DND-41 (cell line): ENCODE measurements around the gene FBLN1.

Experiments used
- ATAC-seq: fragments of 200-7000 bp; cut with Tn5 transposase; 3 replicates; pipeline ENCODE4 v1.9.1; 2021; ENCODE audit warnings: low read depth; ENCODE audit not compliant: insufficient read depth
- DNase-seq: peaks from one replicate; pipeline ENCODE4 v3.0.0-alpha.2; 2020
- H2AFZ ChIP-seq: 2 replicates; pipeline ENCODE4 v1.6.0; 2012; ENCODE audit warnings: low read depth, low read length
- H3K27ac ChIP-seq: 2 replicates; pipeline ENCODE4 v1.5.1; 2012; ENCODE audit warnings: low read length, inconsistent platforms
- H3K27me3 ChIP-seq: fragments of 200-600 bp; sonication (generic); 2 replicates; pipeline ENCODE4 v1.6.0; 2012; ENCODE audit warnings: low read length, mild to moderate bottlenecking, inconsistent platforms; ENCODE audit not compliant: insufficient read depth, poor library complexity
- H3K36me3 ChIP-seq: 2 replicates; pipeline ENCODE4 v1.5.1; 2012; ENCODE audit warnings: low read length, inconsistent platforms; ENCODE audit not compliant: insufficient read depth
- H3K4me1 ChIP-seq: 2 replicates; pipeline ENCODE4 v1.5.1; 2012; ENCODE audit warnings: mild to moderate bottlenecking, low read length; ENCODE audit not compliant: insufficient read depth
- H3K4me2 ChIP-seq: 2 replicates; pipeline ENCODE4 v1.6.0; 2012; ENCODE audit warnings: mild to moderate bottlenecking, moderate library complexity, low read length, inconsistent platforms; ENCODE audit not compliant: insufficient read depth
- H3K4me3 ChIP-seq, 2 experiments: fragments of 200-600 bp in 1 of 2; shearing (Covaris generic) in 1 of 2; 2 replicates each; pipeline ENCODE4 v1.5.1; 2012 to 2016; ENCODE audit warnings: inconsistent platforms in 2 of 2, low read length in 2 of 2, mild to moderate bottlenecking in 2 of 2, low read depth in 1 of 2, moderate library complexity in 1 of 2
- H3K79me2 ChIP-seq: 2 replicates; pipeline ENCODE4 v1.6.0; 2012; ENCODE audit warnings: low read length, inconsistent platforms; ENCODE audit not compliant: insufficient read depth
- H3K9ac ChIP-seq: 2 replicates; pipeline ENCODE4 v1.6.0; 2012; ENCODE audit warnings: low read depth, mild to moderate bottlenecking, inconsistent platforms, low read length, moderate library complexity
- H3K9me3 ChIP-seq: 2 replicates; pipeline ENCODE4 v1.5.1; 2012; ENCODE audit warnings: low read length, moderate library complexity, mild to moderate bottlenecking, inconsistent platforms; ENCODE audit not compliant: insufficient read depth, severe bottlenecking
- H4K20me1 ChIP-seq: 2 replicates; pipeline ENCODE4 v1.6.0; 2012; ENCODE audit warnings: low read length; ENCODE audit not compliant: insufficient read depth
- CTCF ChIP-seq: IDR thresholded peaks from 2 replicates; pipeline ENCODE4 v1.5.1; 2012; ENCODE audit warnings: borderline replicate concordance, low read length, moderate library complexity, mild to moderate bottlenecking; ENCODE audit not compliant: poor library complexity, severe bottlenecking; ENCODE audit errors: extremely low read depth
- EZH2 ChIP-seq: IDR thresholded peaks from 3 replicates; pipeline ENCODE4 v1.6.1; 2012; ENCODE audit warnings: borderline replicate concordance, low read depth, mild to moderate bottlenecking, moderate library complexity, low read length, inconsistent platforms; ENCODE audit not compliant: severe bottlenecking

Gene FBLN1

GRCh38 chr22:45524157-45524556 is 21.5 kb downstream of the FBLN1 start:
- TF ChIP-seq CTCF (no peak), EZH2 (no peak)

DNA sequence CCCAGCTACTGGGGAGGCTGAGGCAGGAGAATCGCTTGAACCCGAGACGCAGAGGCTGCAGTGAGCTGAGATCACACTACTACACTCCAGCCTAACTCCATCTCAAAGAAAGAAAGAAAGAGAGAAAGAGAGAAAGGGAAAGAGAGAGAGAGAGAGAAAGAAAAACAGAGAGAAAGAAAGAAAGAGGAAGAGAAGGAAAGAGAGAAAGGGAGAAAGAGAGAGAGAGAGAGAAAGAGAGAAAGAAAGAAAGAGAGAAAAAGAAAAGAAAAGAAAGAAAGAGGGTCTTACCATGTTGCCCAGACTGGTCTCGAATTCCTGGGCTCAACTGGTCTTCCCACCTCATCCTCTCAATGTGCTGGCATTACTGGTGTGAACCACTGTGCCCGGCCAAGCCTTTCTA is 22.3 kb downstream of the FBLN1 start:
- Histone ChIP-seq H3K4me2 (no peak overlapping the region), H3K4me3 (no peak overlapping the region), H3K9ac (no peak overlapping the region), H4K20me1 (0 out of 2 replicates have a peak, but pooled peaks cover 4% of the 10 kb centered on the region), H2AFZ (no peak overlapping the region), H3K9me3 (no peaks in the 10 kb centered on the region), H3K36me3 (no peaks in the 10 kb centered on the region), H3K27me3 (peaks cover 34% of the 10 kb centered on the region), H3K4me1 (no peaks in the 10 kb centered on the region), H3K27ac (no peak overlapping the region), H3K79me2 (no peaks in the 10 kb centered on the region)
- ATAC-seq (no peak), DNase-seq (no peak)
- TF ChIP-seq EZH2 (no peak), CTCF (no peak)

More at GRCh38 chr22:45524157-45524556, 21.5 kb downstream of the FBLN1 start:
- no peak for ATAC-seq
- H3K9me3 ChIP-seq = no peaks in the 10 kb centered on the region
- peaks cover 34% of the 10 kb centered on the region for H3K27me3 ChIP-seq
- no peak overlapping the region for H3K4me2 ChIP-seq
- H2AFZ ChIP-seq = no peak overlapping the region
- H3K27ac ChIP-seq = no peak overlapping the region
- DNase-seq = no peak
- H4K20me1 ChIP-seq = 0 out of 2 replicates have a peak, but pooled peaks cover 4% of the 10 kb centered on the region
- H3K4me3 ChIP-seq = no peak overlapping the region
- H3K36me3 ChIP-seq = no peaks in the 10 kb centered on the region
- H3K9ac ChIP-seq = no peak overlapping the region
- no peaks in the 10 kb centered on the region for H3K4me1 ChIP-seq
- no peaks in the 10 kb centered on the region for H3K79me2 ChIP-seq

DNA sequence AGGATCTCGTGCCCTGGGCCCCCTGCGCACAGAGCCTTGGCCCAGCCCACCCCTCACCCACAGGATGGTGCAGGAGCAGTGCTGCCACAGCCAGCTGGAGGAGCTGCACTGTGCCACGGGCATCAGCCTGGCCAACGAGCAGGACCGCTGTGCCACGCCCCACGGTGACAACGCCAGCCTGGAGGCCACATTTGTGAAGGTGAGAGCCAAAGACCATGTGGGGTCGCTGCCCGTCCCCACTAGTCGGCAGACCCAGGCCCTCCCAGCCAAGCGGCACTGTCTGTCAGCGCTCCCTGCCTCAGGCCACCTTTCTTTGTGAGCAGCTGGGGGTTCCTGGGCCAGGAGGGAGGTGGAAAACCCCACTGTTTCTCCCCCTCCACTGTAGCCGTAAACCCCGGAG is 22.8 kb downstream of the FBLN1 start:
- no peak overlapping the region for H3K4me2 ChIP-seq
- no peak overlapping the region for H3K9ac ChIP-seq
- peaks cover 34% of the 10 kb centered on the region for H3K27me3 ChIP-seq
- no peaks in the 10 kb centered on the region for H3K36me3 ChIP-seq
- ATAC-seq (no peak), DNase-seq (no peak)
- H3K9me3 ChIP-seq = no peaks in the 10 kb centered on the region
- no peaks in the 10 kb centered on the region for H3K4me1 ChIP-seq
- H2AFZ ChIP-seq = no peak overlapping the region
- H4K20me1 ChIP-seq = 0 out of 2 replicates have a peak, but pooled peaks cover 4% of the 10 kb centered on the region
- no peak overlapping the region for H3K27ac ChIP-seq
- H3K79me2 ChIP-seq = no peaks in the 10 kb centered on the region
- no peak overlapping the region for H3K4me3 ChIP-seq
- TF ChIP-seq EZH2 (no peak), CTCF (no peak)

DNA sequence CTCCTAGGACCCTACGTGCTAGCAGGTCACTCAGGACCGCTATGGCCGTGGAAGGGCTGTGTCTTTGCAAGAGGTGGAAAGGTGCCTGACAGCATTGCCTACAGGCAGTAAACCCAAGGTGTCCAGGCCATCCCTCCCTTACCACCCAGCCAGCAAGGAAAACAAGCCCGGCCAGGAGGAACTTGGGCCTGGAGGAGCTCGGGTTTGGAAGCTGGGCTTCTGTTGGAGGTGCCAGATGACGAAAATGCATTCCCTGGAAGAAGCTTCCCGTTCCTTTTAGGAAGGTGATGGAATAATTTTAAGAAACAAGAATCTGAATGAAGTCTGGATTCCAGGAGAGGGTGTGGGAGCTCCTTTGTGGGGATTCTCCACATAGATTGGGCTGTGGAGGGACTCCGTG is 23.6 kb downstream of the FBLN1 start:
- H3K27me3 ChIP-seq = peaks cover 34% of the 10 kb centered on the region
- ATAC-seq = no peak
- H2AFZ ChIP-seq = no peak overlapping the region
- H4K20me1 ChIP-seq = peaks cover 4% of the 10 kb centered on the region; the same call in 1 of the 2 replicates
- no peaks in the 10 kb centered on the region for H3K4me1 ChIP-seq
- H3K4me2 ChIP-seq = no peak overlapping the region
- H3K4me3 ChIP-seq = no peak overlapping the region
- no peaks in the 10 kb centered on the region for H3K79me2 ChIP-seq
- no peak overlapping the region for H3K9ac ChIP-seq
- no peak for DNase-seq
- TF ChIP-seq CTCF = no peak
- TF ChIP-seq EZH2 = no peak
- H3K36me3 ChIP-seq = no peaks in the 10 kb centered on the region
- H3K27ac ChIP-seq = no peak overlapping the region
- H3K9me3 ChIP-seq = no peaks in the 10 kb centered on the region
